ENCODE measurements around the gene ZNF141. TPM values are rescaled to one million over a fixed set of nuclear protein-coding genes. Genes with fewer than 3 reads are reported as not detected.

ZNF141 gene
- total RNA-seq, 1 donor from 2014 or later, result 22.0 TPM

GRCh38 chr4:304969-305680, 32.5 kb upstream of the ZNF141 start, which contains the start of gene ZNF732:
Gene ZNF732, minus strand, starts transcription at chr4:305474. Its CDS starts 164 bp downstream, at chr4:305310.
- no peak for TF ChIP-seq CTCF (IDR thresholded peaks at IDR 0.05; ENCODE audit: partially characterized antibody, unreplicated experiment)
- DNase-seq, result peak; percentile 89
- H3K9me3 Mint-ChIP-seq (ENCODE audit: unreplicated experiment), result peaks cover 3% of the 10 kb centered on the region

GRCh38 chr4:306551-306961, 31.1 kb upstream of the ZNF141 start:
- TF ChIP-seq CTCF (IDR thresholded peaks at IDR 0.05; ENCODE audit: partially characterized antibody, unreplicated experiment), result no peak
- Mint-ChIP-seq H3K9me3 (ENCODE audit: unreplicated experiment) (peaks cover 2% of the 10 kb centered on the region), H3K36me3 (ENCODE audit: unreplicated experiment) (no peaks in the 10 kb centered on the region), H3K27me3 (ENCODE audit: unreplicated experiment) (peaks cover 3% of the 10 kb centered on the region), H3K27ac (ENCODE audit: unreplicated experiment) (no peak overlapping the region), H3K4me1 (ENCODE audit: low read depth, unreplicated experiment) (no peaks in the 10 kb centered on the region), H3K4me3 (ENCODE audit: unreplicated experiment) (no peak overlapping the region)
- no peak for DNase-seq

More at GRCh38 chr4:304969-305680, 32.5 kb upstream of the ZNF141 start, which contains the start of gene ZNF732:
- H3K27me3 Mint-ChIP-seq (ENCODE audit: unreplicated experiment), result peaks cover 2% of the 10 kb centered on the region
- H3K36me3 Mint-ChIP-seq (ENCODE audit: unreplicated experiment), result no peaks in the 10 kb centered on the region
- peak within 1 kb of the TSS; percentile 12 for H3K27ac Mint-ChIP-seq (ENCODE audit: unreplicated experiment)
- H3K4me1 Mint-ChIP-seq (ENCODE audit: low read depth, unreplicated experiment), result no peaks in the 10 kb centered on the region
- H3K4me3 Mint-ChIP-seq (ENCODE audit: unreplicated experiment), result peak within 1 kb of the TSS; percentile 91

GRCh38 chr4:309807-310206, 27.8 kb upstream of the ZNF141 start:
- peaks cover 3% of the 10 kb centered on the region for H3K27me3 Mint-ChIP-seq (ENCODE audit: unreplicated experiment)
- DNase-seq, result no peak
- no peak for TF ChIP-seq CTCF (IDR thresholded peaks at IDR 0.05; ENCODE audit: partially characterized antibody, unreplicated experiment)
- peaks cover 1% of the 10 kb centered on the region for H3K9me3 Mint-ChIP-seq (ENCODE audit: unreplicated experiment)
- no peaks in the 10 kb centered on the region for H3K4me1 Mint-ChIP-seq (ENCODE audit: low read depth, unreplicated experiment)
- H3K27ac Mint-ChIP-seq (ENCODE audit: unreplicated experiment), result no peak overlapping the region
- H3K4me3 Mint-ChIP-seq (ENCODE audit: unreplicated experiment), result no peak overlapping the region
- H3K36me3 Mint-ChIP-seq (ENCODE audit: unreplicated experiment), result peaks cover 5% of the 10 kb centered on the region

- H3K27me3 Mint-ChIP-seq (ENCODE audit: unreplicated experiment), result peaks cover 9% of the 10 kb centered on the region
- TF ChIP-seq CTCF (IDR thresholded peaks at IDR 0.05; ENCODE audit: partially characterized antibody, unreplicated experiment), result no peak
- no peak overlapping the region for H3K4me3 Mint-ChIP-seq (ENCODE audit: unreplicated experiment)
- no peak overlapping the region for H3K27ac Mint-ChIP-seq (ENCODE audit: unreplicated experiment)
- DNase-seq, result no peak
- peaks cover 27% of the 10 kb centered on the region for H3K36me3 Mint-ChIP-seq (ENCODE audit: unreplicated experiment)
- peaks cover 7% of the 10 kb centered on the region for H3K9me3 Mint-ChIP-seq (ENCODE audit: unreplicated experiment)
- no peaks in the 10 kb centered on the region for H3K4me1 Mint-ChIP-seq (ENCODE audit: low read depth, unreplicated experiment)
Observed at GRCh38 chr4:314296-314903, 23.2 kb upstream of the ZNF141 start.

- TF ChIP-seq CTCF (IDR thresholded peaks at IDR 0.05; ENCODE audit: partially characterized antibody, unreplicated experiment), result no peak
- Mint-ChIP-seq H3K4me1 (ENCODE audit: low read depth, unreplicated experiment) (no peaks in the 10 kb centered on the region), H3K4me3 (ENCODE audit: unreplicated experiment) (no peak overlapping the region), H3K27me3 (ENCODE audit: unreplicated experiment) (no peaks in the 10 kb centered on the region), H3K27ac (ENCODE audit: unreplicated experiment) (no peak overlapping the region), H3K36me3 (ENCODE audit: unreplicated experiment) (peaks cover 14% of the 10 kb centered on the region), H3K9me3 (ENCODE audit: unreplicated experiment) (peaks cover 7% of the 10 kb centered on the region)
- DNase-seq, result no peak
Observed at GRCh38 chr4:328729-329128, 8.9 kb upstream of the ZNF141 start.
